ENCODE results near the gene TBCD.

Gene TBCD

DNA sequence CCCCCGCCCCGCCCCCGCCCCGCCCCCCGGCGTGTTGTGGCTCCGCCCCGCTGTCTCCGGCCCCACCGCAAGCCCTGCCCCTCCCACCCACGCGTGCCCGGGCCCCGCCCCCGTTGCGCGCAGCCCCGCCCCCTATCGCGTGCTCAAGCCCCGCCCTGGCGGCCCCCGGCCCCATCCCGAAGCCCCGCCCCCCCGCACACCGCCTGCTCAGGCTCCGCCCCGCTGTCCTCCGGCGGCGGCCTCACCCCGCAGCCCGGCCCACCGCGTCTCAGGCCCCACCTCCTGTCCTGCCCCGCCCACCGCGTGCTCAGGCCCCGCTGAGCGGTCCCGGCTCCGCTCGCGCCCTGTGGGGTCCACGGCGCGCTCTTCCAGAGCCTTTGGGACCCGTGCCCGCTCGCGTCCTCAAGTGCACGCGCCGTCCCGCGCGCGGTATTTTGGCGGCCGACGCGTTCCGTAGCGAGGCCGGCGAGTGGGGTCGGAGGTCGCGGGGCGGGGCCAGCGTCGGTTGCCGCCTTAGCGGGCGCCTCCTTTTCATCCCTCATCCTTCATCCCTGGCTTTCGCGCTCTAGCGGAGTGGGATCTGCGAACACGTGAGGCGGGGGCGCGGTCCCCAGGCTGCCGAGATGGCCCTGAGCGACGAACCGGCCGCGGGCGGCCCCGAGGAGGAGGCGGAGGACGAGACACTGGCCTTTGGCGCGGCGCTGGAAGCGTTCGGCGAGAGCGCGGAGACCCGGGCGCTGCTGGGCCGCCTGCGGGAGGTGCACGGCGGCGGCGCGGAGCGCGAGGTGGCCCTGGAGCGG, at the start of gene TBCD:
Gene TBCD (plus strand): TSS at position 495 of the 800 bp plus-strand sequence. CDS start 129 bp downstream, at position 624.
- FAIRE-seq: no peak

DNA sequence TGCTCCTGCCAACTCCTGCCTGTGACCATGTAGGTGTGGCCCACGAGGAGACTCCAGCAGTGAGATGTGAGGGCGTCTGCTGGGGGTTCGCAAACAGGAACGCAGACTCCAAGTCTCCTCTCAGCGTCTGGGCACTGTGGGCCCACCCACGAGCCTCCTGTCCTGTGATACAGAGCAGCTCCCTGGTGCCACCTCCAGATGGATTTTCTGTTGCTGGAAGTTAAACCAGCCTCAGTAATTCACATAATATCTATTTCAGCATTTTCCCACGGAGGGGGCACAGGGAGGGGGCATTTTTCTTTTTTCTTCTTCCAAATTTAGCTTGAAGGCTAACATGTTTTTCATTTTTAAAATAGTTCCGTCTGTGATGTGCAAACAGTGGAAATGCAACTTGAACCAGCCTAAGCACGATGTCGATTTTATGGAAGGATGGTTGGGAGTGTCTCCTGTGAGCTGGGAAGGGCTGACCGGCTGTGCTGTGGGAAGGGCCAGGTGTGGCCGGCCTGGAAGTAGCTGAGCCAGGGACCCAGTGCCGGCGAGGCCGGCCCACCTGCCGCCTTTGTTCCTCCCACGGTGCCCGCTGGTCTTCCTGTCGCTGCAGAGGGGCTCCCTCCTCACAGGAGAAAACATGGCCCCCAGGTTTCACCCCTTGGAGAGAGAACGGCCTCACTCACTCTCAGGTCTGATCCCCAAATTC, 49.5 kb upstream of the TBCD start:
- FAIRE-seq: no peak

DNA sequence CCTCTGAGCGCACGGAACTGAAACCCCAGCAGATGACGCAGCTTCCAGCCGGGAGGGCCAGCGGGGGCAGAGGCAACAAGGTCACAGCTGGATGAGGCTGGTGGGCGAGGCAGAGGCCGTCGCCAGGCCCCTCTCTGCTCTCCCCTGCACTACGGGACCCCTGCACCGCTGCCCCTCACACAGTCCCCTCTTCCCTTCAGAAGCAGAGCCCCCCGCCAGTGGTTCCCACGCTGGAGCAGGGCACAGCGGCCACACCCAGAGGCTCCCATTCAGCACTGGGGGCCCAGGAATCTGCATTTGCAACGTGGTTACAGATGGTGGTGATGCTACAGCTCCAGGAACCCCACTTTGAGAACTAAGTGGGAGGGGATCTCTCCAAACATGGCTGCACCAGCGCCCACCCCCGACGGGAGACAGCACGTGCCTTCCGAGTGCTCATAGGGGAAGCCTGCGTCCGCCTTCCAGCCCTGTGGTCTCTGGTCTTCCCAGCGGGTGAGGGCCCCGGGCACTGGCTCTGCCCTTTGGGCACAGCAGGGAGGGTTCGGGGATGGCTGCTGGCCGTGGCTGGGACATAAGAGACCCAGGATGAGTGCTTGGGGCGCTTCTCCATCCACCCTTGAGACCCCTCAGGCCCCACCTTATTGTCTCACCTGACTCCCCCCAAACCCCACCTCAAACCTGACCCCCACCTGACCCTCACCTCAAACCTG, 48.7 kb upstream of the TBCD start:
- FAIRE-seq: no peak

DNA sequence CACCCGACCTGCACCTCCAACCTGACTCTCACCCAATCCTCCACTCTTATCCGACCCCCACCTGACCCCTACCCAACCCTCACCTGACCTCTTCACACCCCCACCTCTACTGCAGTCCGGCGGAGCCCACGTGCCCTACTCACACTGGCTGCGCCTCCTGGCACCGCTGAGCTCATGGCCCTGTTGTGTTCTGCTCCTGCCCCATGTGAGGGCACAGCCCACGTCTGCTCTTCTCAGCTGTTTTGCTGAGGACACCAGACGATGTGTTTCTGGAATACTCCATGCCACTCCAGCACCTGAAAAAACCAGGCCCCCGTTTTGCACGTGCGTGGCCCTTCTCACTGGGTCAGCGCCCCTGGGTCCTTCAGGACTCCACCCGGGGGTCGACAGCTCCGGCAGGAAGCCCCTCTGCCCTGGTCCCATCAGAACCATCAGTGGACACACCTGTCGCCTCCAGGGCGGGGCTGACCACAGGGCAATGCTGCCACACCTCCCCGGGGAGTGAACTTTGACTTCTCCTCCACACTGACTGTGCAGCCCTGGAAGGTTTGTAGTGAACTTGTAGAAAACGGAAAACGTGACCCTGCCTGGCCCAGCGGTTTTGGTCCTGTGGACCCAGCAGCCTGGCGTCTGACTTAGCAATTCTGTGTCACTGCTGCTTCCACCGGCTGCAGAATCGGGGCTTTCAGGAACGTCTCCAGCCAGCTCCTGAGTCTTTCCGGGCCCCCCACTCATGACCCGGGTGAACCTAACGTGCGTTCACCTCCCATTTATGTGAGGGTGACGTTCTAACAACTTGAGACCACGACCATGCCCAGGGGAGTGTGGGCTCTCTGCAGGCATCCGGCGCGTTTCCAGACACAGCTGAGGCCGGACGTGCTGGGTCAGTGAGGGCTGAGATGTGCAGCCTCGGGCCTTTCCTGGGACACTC, 47.7 kb upstream of the TBCD start:
- FAIRE-seq: no peak

DNA sequence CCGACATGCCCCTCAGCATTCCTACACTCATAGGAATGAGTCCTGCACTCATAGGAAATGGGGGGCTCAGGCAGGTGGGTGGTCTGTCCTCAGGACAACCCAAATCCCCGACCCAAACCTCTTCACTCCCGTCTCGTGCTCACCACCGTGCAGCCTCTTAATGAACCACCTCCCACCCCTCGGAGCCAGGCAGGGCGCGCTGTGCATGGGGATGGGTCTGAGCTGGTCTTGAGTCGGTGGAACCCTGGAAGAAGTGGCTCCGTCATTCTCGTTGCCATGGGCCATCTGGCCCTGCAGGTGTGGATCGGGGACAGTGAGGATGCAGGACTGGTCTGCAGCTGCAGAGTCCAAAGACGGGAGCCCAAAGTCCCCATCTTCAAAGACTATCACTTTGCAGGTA, 47.0 kb upstream of the TBCD start:
- no peak for FAIRE-seq

DNA sequence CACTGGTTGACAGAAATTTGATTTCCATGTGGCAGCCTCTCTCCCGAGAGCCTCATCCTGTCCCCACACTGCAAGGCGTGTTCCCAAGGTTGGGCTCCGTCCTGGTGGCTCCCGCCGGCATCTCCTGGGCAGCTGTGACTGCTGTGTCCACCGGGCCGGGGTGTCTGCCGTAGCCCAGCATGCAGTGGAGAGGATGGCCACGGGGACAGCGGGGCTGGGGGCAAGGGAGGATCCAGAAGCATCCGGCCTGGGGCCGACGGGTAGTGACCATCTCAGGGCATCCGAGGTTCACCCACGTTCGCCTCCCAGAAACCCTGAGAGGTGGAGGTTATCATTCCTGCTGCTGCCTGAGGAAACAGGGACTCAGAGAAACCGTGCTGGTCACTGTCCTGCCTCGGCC, 46.1 kb upstream of the TBCD start:
- FAIRE-seq: no peak

DNA sequence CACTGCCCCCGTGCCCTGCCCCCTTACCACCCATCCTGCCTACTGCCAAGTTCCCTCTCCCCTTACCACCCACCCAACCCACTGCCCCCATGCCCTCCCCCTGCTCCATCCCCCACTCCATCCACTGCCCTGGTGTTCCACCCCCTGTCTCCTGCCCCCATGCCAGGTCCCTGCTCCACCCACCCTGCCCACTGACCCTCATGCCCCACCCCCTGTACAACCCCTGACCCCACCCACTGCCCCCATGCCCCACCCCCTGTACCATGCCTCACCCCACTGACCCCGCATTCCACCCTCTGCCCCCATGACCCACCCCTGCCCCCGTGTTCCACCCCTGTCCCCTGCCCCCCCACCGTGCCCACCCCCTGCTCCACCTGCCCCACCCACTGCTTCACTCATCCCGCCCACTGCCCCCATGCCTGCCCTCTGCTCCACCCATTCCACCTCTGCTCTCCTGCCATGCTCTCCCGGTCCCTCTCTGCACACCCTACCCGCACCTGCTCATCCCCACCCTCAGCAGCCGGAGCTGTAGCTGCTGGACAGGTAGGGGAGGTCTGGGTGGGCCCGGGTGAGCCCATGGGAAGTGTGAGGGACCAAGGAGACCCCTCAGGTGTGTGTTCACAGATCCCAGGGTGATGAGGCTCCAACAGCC, 42.7 kb upstream of the TBCD start:
- no peak for FAIRE-seq

DNA sequence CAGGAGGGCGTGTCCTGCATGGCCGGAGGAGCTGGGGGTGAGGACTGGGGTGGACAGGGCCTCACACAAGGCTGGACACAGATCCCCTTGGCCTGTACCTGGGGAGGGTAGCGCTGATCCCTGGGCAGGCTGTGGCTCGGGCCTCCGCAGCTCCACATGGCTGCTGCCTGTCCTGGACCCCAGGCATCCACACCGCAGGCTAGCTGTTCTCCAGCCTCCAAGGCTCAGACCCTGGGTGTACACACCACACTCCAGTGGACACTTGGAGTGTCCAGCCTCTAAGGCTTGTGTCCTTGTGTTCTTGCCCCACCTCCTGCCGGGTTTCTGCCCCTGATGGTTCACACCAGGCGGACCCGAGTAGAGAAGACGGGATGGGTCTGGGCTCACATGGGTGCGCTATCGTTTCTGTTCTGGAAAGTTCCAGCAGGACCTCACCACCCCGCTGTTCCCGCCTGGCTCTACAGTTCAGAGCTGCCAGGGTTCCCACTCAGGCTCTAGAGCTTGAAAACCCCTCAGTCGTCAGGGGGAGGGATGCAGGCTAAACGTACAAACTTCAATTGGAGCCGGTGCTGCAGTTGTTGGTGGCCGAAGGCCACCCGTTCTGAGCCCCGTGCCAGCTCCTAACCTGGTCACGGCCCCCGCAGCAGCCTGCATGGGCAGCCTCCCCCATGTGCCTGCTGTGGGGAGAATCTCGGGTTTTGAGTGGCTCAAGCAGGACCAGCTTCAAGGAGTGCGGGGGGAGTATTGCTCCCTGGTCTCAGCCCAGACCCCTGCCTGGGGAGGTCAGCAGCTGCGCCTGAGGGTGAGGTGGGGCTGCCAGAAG, 42.0 kb upstream of the TBCD start:
- no peak for FAIRE-seq

DNA sequence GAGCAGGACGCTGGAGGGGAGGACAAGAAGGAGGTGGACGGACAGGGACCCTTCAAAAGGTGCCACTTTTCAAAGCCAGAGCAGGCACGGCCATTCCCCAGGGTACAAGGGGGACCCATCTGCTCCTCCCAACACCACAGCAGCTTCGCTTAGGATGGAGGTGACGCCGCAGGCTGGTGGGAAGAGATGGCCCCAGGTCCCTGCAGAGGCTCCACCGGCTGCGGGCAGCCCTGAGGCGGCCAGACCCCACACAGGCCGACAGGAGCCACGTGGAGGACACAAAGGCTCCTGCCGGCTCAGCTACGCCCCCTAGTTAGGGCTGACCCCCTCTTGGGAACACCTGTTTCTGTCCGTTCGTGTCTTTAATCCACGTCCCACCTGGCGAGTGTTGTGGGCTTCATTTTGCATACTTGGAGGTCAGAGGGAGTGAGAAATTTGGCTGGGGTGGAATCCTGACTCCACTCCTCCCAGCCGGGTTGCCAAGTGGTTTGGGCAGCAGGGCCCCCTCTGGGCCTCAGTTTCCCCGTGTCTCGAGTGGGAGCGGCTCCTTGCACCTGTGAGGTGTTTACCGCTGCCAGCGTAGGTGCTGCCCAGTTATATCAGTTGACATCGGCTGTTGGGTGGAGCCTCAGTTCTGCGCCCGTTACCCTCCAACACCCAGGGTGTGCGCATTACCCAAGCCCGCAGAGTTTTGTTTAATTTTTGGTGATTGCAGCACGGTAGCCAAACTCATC, 41.2 kb upstream of the TBCD start:
- FAIRE-seq: no peak

DNA sequence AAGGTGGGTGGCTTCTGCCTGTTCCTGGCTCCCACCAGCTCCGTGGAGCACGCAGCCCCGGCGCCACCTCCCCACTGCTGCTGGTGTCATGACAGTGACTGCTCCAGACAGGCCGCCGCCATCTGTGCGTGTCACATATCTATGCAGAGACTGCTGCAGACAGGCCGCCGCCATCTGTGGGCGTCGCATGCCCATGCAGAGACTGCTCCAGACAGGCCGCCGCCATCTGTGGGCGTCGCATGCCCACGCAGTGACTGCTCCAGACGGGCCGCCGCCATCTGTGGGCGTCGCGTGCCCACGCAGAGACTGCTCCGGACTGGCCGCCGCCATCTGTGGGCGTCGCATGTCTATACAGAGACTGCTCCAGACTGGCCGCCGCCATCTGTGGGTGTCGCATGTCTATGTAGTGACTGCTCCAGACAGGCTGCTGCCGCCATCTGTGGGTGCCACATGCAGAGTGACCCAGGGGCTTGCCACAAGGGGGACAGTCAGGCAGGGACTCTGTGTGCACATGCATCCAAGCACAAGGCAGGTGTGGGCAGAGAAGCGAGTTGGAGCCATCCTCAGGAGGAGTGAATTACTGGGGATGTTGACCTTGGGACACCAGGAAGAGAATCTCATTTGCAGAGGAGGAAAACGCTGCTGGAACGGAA, 38.7 kb upstream of the TBCD start:
- no peak for FAIRE-seq

DNA sequence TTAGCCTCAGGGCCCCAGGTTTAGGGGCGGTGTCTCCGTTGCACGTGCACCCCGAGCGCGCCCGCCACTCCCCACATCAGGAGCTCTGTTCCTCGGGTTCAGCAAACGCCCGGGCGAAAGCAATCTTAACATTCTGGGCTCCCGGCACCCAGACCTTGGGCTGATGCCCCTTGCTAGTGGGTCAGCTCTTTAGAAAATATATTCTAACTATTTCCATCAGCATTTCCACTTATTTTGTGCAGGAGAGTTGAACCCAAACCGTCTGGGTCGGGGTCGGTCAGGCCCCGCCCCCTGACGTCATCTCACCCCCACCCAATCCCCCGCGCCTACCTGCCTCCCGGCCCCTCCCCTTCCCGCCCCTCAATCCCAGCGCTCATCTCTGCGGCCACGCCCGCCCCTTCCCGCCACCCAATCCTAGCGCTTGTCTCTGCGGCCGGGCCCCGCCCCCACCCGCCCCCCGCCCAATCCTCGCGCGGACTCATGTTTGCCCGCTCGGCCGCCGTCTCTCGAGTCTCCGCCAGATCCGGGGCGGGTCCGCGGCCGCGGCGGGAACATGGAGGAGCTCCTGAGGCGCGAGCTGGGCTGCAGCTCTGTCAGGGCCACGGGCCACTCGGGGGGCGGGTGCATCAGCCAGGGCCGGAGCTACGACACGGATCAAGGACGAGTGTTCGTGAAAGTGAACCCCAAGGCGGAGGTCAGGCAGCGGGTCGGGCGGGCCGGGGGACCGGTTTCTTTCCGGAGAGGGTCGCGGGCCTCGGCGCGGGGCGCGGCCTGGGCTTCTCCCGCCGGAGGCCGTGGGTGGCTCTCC, 35.5 kb upstream of the TBCD start, which contains the start of gene FN3KRP:
Gene FN3KRP (plus strand): TSS at position 504 of the 808 bp plus-strand sequence. CDS start 50 bp downstream, at position 554.
- FAIRE-seq: no peak

DNA sequence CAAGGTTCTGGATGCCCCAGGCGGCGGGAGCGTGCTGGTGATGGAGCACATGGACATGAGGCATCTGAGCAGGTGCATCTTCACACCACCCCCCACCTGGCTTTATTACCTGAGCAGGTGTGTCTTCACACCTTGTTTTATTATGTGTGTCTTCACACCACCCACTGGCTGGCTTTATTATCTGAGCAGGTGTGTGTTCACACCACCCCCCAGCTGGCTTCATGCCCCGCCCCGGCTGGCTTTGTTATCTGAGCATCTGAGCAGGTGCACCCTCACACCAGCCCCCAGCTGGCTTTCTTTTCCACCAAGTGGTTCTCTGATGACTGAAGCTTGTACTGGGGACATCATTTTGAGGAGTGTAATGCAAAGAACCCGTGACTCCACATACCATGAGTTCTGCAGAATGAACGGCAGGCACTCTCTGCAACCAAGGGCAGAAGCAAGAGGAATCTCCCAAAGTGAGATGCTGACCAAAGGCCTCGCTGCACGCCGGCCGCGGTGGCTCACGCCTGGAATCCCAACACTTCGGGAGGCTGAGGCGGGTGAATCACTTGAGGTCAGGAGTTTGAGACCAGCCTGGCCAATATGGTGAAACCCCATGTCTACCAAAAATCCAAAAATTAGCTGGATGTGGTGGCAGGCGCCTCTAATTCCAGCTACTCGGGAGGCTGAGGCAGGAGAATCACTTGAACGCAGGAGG, 32.7 kb upstream of the TBCD start:
- no peak for FAIRE-seq

DNA sequence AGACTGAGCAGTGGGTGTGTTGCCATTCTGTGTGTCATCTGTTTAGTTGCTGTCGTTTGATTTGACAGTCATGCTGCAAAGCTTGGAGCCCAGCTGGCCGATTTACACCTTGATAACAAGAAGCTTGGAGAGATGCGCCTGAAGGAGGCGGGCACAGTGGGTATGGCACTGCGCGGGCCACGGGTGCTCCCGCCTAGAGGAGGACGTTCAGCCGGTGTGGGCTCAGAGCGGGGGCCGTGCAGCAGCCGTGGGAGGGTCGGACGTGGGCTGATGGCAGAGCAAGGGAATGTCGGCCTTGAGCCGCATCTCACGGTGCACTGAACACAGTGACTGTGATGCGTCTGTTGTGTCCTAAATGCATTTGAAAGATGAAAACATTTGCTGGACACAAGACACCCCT, 31.7 kb upstream of the TBCD start:
- no peak for FAIRE-seq

DNA sequence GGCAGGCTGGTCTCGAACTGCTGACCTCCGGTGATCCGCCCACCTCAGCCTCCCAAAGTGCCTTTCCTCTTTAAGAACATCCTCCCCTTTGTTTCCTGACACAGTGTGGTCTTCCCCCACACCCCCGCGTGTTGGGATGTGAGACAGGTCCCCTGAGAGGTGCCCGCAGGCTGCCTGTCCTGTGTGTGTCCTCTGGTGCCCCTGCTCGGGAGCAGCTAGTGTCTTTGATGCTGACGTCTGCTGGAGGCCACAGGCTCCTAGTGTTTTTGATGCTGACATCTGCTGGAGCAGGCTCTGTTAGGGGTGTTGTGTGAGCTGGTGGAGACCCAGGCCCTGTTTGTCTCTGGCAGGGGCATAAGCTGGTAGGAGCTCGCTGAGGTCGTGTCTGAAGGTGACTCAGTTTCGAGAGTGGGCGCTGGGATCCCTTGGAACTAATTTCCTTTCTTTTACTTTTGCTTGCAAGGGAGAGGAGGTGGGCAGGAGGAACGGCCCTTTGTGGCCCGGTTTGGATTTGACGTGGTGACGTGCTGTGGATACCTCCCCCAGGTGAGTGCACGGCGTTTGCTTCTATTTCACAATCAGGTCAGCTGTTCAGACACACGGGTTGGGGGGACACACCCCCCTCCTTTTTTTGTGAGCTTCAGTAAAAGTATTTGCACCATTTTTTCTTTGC, 29.4 kb upstream of the TBCD start:
- FAIRE-seq: no peak

DNA sequence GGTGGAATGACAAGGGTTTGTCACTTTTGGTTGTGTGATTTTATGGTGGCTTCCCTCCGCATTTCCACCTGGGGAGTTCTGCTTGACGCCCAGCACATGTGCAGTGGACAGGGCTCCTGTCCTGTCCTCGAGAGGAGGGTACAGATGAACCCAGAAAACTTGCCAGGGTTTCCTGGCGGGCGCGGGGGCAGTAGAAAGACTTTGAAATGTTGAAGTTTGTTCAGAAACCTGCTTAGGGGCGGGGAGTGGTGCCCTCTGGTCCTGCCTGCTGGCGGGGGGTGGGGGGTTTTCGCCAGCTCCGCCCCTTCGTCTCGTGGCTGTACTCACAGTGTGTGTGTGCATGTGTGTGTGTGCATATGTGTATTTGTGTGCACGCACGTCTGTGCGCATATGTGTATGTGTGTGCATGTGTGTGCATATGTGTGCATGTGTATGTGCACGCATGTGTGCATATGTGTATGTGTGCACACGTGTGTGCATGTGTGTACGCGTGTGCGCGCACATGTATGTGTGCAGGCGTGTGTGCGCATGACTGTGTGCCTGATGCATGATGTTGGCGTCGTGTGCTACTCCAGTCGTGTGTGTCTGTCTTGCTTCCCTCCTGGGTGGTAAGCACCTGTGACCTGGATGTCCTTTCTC, 28.6 kb upstream of the TBCD start:
- FAIRE-seq: no peak

DNA sequence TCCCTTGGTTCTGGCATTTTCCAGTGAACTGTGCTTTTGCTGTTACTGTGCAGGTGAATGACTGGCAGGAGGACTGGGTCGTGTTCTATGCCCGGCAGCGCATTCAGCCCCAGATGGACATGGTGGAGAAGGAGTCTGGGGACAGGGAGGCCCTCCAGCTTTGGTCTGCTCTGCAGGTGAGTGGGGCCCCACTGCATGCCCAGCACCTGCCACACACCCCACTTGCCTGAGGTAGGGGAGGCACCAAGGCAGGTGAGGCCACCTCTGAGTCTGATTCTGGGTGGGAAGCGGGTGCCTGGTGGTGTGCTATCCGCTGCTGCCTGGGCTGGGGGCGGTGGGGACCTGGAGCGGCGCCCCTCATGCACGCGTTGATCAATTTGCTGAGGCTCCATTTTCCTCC, 25.4 kb upstream of the TBCD start:
- no peak for FAIRE-seq

Data from islet of Langerhans (tissue), 1 donor.